H9 (cell line): ENCODE measurements around the gene S100A16. TPM values are rescaled to one million over a fixed set of nuclear protein-coding genes. Genes with fewer than 3 reads are reported as not detected.

ENCODE experiments used
- DNase-seq: peaks from one replicate; pipeline ENCODE4 v3.0.0-alpha.2; 2017
- H2AFZ ChIP-seq: one replicate; pipeline ENCODE4 v1.6.1; 2013; ENCODE audit warnings: mild to moderate bottlenecking, low read length, control low read depth, moderate library complexity
- H2AK5ac ChIP-seq: 2 replicates; pipeline ENCODE4 v1.6.1; 2013; ENCODE audit warnings: low read length, control low read depth, mixed read lengths; ENCODE audit not compliant: insufficient read length
- H2BK120ac ChIP-seq: one replicate; pipeline ENCODE4 v1.6.1; 2013; ENCODE audit warnings: low read depth, mild to moderate bottlenecking, low read length, control low read depth, inconsistent platforms; ENCODE audit not compliant: poor library complexity, severe bottlenecking
- H2BK12ac ChIP-seq: 2 replicates; pipeline ENCODE4 v1.6.1; 2013; ENCODE audit warnings: low read length, control low read depth, mixed read lengths, low read depth; ENCODE audit not compliant: insufficient read length
- H2BK15ac ChIP-seq: 2 replicates; pipeline ENCODE4 v1.6.1; 2013; ENCODE audit warnings: low read depth, low read length, control low read depth
- H2BK20ac ChIP-seq: one replicate; pipeline ENCODE4 v1.6.1; 2013; ENCODE audit warnings: low read depth, mild to moderate bottlenecking, low read length, control low read depth, inconsistent platforms; ENCODE audit not compliant: poor library complexity, severe bottlenecking
- H2BK5ac ChIP-seq: 2 replicates; pipeline ENCODE4 v1.6.1; 2013; ENCODE audit warnings: low read length, control low read depth, mixed read lengths; ENCODE audit not compliant: insufficient read length
- H3K14ac ChIP-seq: 2 replicates; pipeline ENCODE4 v1.6.1; 2013; ENCODE audit warnings: low read length, control low read depth; ENCODE audit not compliant: insufficient read depth
- H3K18ac ChIP-seq: 2 replicates; pipeline ENCODE4 v1.6.1; 2013; ENCODE audit warnings: low read depth, mild to moderate bottlenecking, mixed read lengths, low read length, control low read depth; ENCODE audit not compliant: insufficient read length
- H3K23ac ChIP-seq: 2 replicates; pipeline ENCODE4 v1.6.1; 2013; ENCODE audit warnings: low read length, control low read depth, mixed read lengths, low read depth; ENCODE audit not compliant: insufficient read length
- H3K23me2 ChIP-seq: 2 replicates; pipeline ENCODE4 v1.6.1; 2013; ENCODE audit warnings: low read depth, mild to moderate bottlenecking, mixed read lengths, low read length, control low read depth; ENCODE audit not compliant: insufficient read length, poor library complexity, severe bottlenecking
- H3K27ac ChIP-seq: 2 replicates; pipeline ENCODE4 v1.5.1; 2013; ENCODE audit warnings: low read length, control low read depth, mixed read lengths, low read depth; ENCODE audit not compliant: insufficient read length
- H3K27me3 ChIP-seq: 2 replicates; pipeline ENCODE4 v1.6.1; 2013; ENCODE audit warnings: low read length, control low read depth, inconsistent platforms; ENCODE audit not compliant: insufficient read depth
- H3K4ac ChIP-seq: 2 replicates; pipeline ENCODE4 v1.6.1; 2013; ENCODE audit warnings: low read depth, mild to moderate bottlenecking, control low read depth, inconsistent platforms, low read length, moderate library complexity
- H3K4me1 ChIP-seq: 2 replicates; pipeline ENCODE4 v1.6.1; 2013; ENCODE audit warnings: low read length, control low read depth, inconsistent platforms; ENCODE audit not compliant: insufficient read depth
- H3K4me2 ChIP-seq: 2 replicates; pipeline ENCODE4 v1.6.1; 2013; ENCODE audit warnings: low read length, control low read depth, mixed read lengths; ENCODE audit not compliant: insufficient read length, insufficient read depth
- H3K56ac ChIP-seq: 2 replicates; pipeline ENCODE4 v1.6.1; 2013; ENCODE audit warnings: low read depth, mild to moderate bottlenecking, mixed read lengths, low read length, control low read depth; ENCODE audit not compliant: insufficient read length
- H3K79me1 ChIP-seq: 2 replicates; pipeline ENCODE4 v1.6.1; 2013; ENCODE audit warnings: low read depth, mild to moderate bottlenecking, moderate library complexity, low read length, control low read depth, inconsistent platforms; ENCODE audit not compliant: insufficient read depth, poor library complexity, severe bottlenecking
- H3K79me2 ChIP-seq: 2 replicates; pipeline ENCODE4 v1.6.1; 2013; ENCODE audit warnings: low read length, control low read depth, inconsistent platforms; ENCODE audit not compliant: insufficient read depth
- H3K9ac ChIP-seq: 2 replicates; pipeline ENCODE4 v1.6.1; 2013; ENCODE audit warnings: low read length, control low read depth, mixed read lengths; ENCODE audit not compliant: insufficient read length; ENCODE audit errors: extremely low read depth
- H3K9me3 ChIP-seq: one replicate; pipeline ENCODE4 v1.6.1; 2013; ENCODE audit warnings: low read depth, low read length, inconsistent platforms; ENCODE audit not compliant: control insufficient read depth
- H3T11ph ChIP-seq: one replicate; pipeline ENCODE4 v1.6.1; 2013; ENCODE audit warnings: mild to moderate bottlenecking, low read length, control low read depth, inconsistent platforms
- H4K20me1 ChIP-seq: one replicate; pipeline ENCODE4 v1.6.1; 2013; ENCODE audit not compliant: control insufficient read depth, insufficient read length, insufficient read depth
- H4K5ac ChIP-seq: 2 replicates; pipeline ENCODE4 v1.6.1; 2013; ENCODE audit warnings: low read depth, mild to moderate bottlenecking, mixed read lengths, low read length, control low read depth; ENCODE audit not compliant: insufficient read length
- H4K8ac ChIP-seq: replicated peaks from 2 replicates; pipeline ENCODE4 v1.6.1; 2013; ENCODE audit warnings: low read length, control low read depth, mixed read lengths, low read depth; ENCODE audit not compliant: insufficient read length
- H4K91ac ChIP-seq: 2 replicates; pipeline ENCODE4 v1.6.1; 2013; ENCODE audit warnings: low read depth, mild to moderate bottlenecking, moderate library complexity, mixed read lengths, low read length, control low read depth; ENCODE audit not compliant: insufficient read length
- H3K27ac Mint-ChIP-seq, 3 experiments: 2 replicates in 2 of 3; 3 replicates in 1 of 3; pipeline ENCODE4 v1.8.0; 2020 to 2021; ENCODE audit warnings: mixed read lengths in 3 of 3, mild to moderate bottlenecking in 1 of 3, moderate library complexity in 1 of 3
- H3K27me3 Mint-ChIP-seq: 2 replicates; pipeline ENCODE4 v1.8.0; 2021; ENCODE audit warnings: low read depth, mild to moderate bottlenecking, moderate library complexity, mixed read lengths
- H3K36me3 Mint-ChIP-seq, 3 experiments: 2 replicates in 2 of 3; 3 replicates in 1 of 3; pipeline ENCODE4 v1.8.0; 2020 to 2021; ENCODE audit warnings: low read depth in 3 of 3, mixed read lengths in 3 of 3; ENCODE audit not compliant: insufficient read depth in 1 of 3
- H3K4me1 Mint-ChIP-seq, 2 experiments: 2 replicates each; pipeline ENCODE4 v1.8.0; 2020; ENCODE audit warnings: mixed read lengths in 2 of 2
- H3K4me3 Mint-ChIP-seq, 2 experiments: 2 replicates in 1 of 2; 3 replicates in 1 of 2; pipeline ENCODE4 v1.8.0; 2020 to 2021; ENCODE audit warnings: mild to moderate bottlenecking in 2 of 2, mixed read lengths in 2 of 2, moderate library complexity in 1 of 2
- H3K9me3 Mint-ChIP-seq, 2 experiments: 2 replicates in 1 of 2; 3 replicates in 1 of 2; pipeline ENCODE4 v1.8.0; 2020; ENCODE audit warnings: mild to moderate bottlenecking in 2 of 2, mixed read lengths in 2 of 2, moderate library complexity in 1 of 2
- CTCF ChIP-seq: fragments of 200-600 bp; sonication (generic); conservative IDR thresholded peaks from 3 replicates; pipeline ENCODE4 v1.8.0; 2021; ENCODE audit warnings: antibody characterized with exemption, mild to moderate bottlenecking
- WGBS: extraction: QIAGEN DNeasy Blood & Tissue Kit; methylation state at CpG from one replicate; pipeline ENCODE4 v1.1.7; 2013; ENCODE audit warnings: missing lambda C conversion rate, low lambda C conversion rate, mixed read lengths; ENCODE audit not compliant: insufficient read length; ENCODE audit errors: extremely low coverage; 5-methylcytosine and 5-hydroxymethylcytosine counted together
- total RNA-seq: library from RNA; stranded (reverse); gene quantifications from 2 replicates; pipeline ENCODE4 v1.2.1, GENCODE V29; 2021

The S100A16 gene
- total RNA-seq, 1 experiment from 2014 or later, result 8.0 TPM

DNA sequence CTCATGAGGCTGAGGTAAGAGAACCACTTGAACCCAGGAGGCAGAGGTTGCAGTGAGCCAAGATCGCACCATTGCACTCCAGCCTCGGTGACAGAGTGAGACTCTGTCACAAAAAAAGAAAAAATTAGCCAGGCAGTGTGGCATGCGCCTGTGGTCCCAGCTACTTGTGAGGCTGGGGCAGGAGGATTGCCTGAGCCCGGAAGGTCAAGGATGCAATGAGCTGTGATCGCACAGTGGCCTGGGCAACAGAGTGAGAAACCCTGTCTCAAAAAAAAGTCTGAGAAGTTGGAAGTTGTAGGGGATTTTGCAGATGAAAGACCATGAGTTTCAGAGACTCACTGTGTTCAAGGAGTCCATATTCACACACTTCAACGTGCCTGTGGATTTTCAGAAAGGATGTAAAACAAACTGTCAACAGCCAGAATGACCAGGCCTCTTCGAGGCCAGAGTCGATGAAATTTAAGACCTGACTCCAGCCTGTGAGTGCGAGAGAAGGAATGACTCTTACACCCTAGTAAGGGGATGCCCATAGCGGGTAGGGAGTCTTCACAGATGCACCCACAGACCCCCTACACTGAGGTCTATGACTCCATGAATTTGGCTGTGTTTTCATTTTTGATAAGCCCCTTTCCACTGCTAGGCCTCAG, 12.2 kb upstream of the S100A16 start:
- H3T11ph ChIP-seq, result no peak overlapping the region
- no peak overlapping the region for H2BK12ac ChIP-seq
- H2BK120ac ChIP-seq, result no peak overlapping the region
- H3K18ac ChIP-seq, result no peak overlapping the region
- no peak for TF ChIP-seq CTCF
- H3K27ac ChIP-seq, result no peak overlapping the region
- 0 out of 2 replicates have a peak, but pooled peaks cover 4% of the 10 kb centered on the region for H3K4me1 ChIP-seq
- no peak overlapping the region for H3K23ac ChIP-seq
- H2BK20ac ChIP-seq, result no peak overlapping the region
- no peaks in the 10 kb centered on the region; a peak in 1 of 5 replicates for H3K9me3 Mint-ChIP-seq
- H3K79me1 ChIP-seq, result no peaks in the 10 kb centered on the region
- H3K27ac Mint-ChIP-seq, result no peak overlapping the region
- H3K56ac ChIP-seq, result no peak overlapping the region
- no peak overlapping the region for H3K14ac ChIP-seq
- no peak overlapping the region for H4K8ac ChIP-seq
- H2BK5ac ChIP-seq, result no peak overlapping the region
- no peaks in the 10 kb centered on the region for H4K20me1 ChIP-seq
- no peak overlapping the region for H3K4me3 Mint-ChIP-seq
- no peak overlapping the region for H3K4ac ChIP-seq
- H3K9me3 ChIP-seq, result no peaks in the 10 kb centered on the region
- H3K4me2 ChIP-seq, result no peak overlapping the region
- H3K4me1 Mint-ChIP-seq, result peaks cover 48 to 49% of the 10 kb centered on the region in 2 experiments
- H2AFZ ChIP-seq, result no peak overlapping the region
- H3K79me2 ChIP-seq, result no peaks in the 10 kb centered on the region
- no peak overlapping the region for H2AK5ac ChIP-seq
- no peak overlapping the region for H3K9ac ChIP-seq
- 0 out of 2 replicates have a peak, but pooled peaks cover 2% of the 10 kb centered on the region for H3K27me3 Mint-ChIP-seq
- WGBS, result no CpG with 5 or more reads among the region's 10 CpGs
- no peak for DNase-seq
- H3K27me3 ChIP-seq, result no peaks in the 10 kb centered on the region
- peaks cover 11 to 27% (median 21%) of the 10 kb centered on the region in 3 experiments for H3K36me3 Mint-ChIP-seq
- no peak overlapping the region for H4K91ac ChIP-seq
- peaks cover 7% of the 10 kb centered on the region for H3K23me2 ChIP-seq
- H4K5ac ChIP-seq, result no peak overlapping the region
- no peak overlapping the region for H2BK15ac ChIP-seq
